ACC112 (cell line): ENCODE measurements around the gene DDC.
A peak's percentile ranks its signal among the peaks of the same experiment; 100 is the strongest.

Experiments
- H2AFZ ChIP-seq: fragments of 200-600 bp; sonication (generic); one replicate; pipeline ENCODE4 v1.6.0; 2017; ENCODE audit warnings: antibody characterized with exemption, low read length; ENCODE audit not compliant: unreplicated experiment
- H3K27ac ChIP-seq: fragments of 200-600 bp; sonication (generic); 2 replicates; pipeline ENCODE4 v1.5.1; 2014; ENCODE audit warnings: low read depth, mild to moderate bottlenecking, antibody characterized with exemption, low read length, moderate library complexity
- H3K27me3 ChIP-seq: fragments of 200-600 bp; sonication (generic); 2 replicates; pipeline ENCODE4 v1.6.1; 2014; ENCODE audit warnings: mild to moderate bottlenecking, antibody characterized with exemption, low read length, moderate library complexity, mixed read lengths; ENCODE audit not compliant: insufficient read depth
- H3K36me3 ChIP-seq: fragments of 200-600 bp; sonication (generic); 2 replicates; pipeline ENCODE4 v1.6.1; 2016; ENCODE audit warnings: mild to moderate bottlenecking, antibody characterized with exemption, low read length, moderate library complexity, mixed read lengths; ENCODE audit not compliant: insufficient read depth
- H3K4me1 ChIP-seq: fragments of 200-600 bp; sonication (generic); one replicate; pipeline ENCODE4 v1.6.1; 2016; ENCODE audit warnings: low read length, mixed read lengths; ENCODE audit not compliant: insufficient read depth, unreplicated experiment, control insufficient read depth
- H3K4me3 ChIP-seq: fragments of 200-600 bp; sonication (generic); 2 replicates; pipeline ENCODE4 v1.5.1; 2014; ENCODE audit warnings: mild to moderate bottlenecking, low read depth, low read length
- H3K79me2 ChIP-seq: fragments of 200-600 bp; sonication (generic); one replicate; pipeline ENCODE4 v1.6.0; 2016; ENCODE audit warnings: low read length; ENCODE audit not compliant: control insufficient read depth, unreplicated experiment, insufficient read depth

The DDC gene, protein sequence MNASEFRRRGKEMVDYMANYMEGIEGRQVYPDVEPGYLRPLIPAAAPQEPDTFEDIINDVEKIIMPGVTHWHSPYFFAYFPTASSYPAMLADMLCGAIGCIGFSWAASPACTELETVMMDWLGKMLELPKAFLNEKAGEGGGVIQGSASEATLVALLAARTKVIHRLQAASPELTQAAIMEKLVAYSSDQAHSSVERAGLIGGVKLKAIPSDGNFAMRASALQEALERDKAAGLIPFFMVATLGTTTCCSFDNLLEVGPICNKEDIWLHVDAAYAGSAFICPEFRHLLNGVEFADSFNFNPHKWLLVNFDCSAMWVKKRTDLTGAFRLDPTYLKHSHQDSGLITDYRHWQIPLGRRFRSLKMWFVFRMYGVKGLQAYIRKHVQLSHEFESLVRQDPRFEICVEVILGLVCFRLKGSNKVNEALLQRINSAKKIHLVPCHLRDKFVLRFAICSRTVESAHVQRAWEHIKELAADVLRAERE

DNA sequence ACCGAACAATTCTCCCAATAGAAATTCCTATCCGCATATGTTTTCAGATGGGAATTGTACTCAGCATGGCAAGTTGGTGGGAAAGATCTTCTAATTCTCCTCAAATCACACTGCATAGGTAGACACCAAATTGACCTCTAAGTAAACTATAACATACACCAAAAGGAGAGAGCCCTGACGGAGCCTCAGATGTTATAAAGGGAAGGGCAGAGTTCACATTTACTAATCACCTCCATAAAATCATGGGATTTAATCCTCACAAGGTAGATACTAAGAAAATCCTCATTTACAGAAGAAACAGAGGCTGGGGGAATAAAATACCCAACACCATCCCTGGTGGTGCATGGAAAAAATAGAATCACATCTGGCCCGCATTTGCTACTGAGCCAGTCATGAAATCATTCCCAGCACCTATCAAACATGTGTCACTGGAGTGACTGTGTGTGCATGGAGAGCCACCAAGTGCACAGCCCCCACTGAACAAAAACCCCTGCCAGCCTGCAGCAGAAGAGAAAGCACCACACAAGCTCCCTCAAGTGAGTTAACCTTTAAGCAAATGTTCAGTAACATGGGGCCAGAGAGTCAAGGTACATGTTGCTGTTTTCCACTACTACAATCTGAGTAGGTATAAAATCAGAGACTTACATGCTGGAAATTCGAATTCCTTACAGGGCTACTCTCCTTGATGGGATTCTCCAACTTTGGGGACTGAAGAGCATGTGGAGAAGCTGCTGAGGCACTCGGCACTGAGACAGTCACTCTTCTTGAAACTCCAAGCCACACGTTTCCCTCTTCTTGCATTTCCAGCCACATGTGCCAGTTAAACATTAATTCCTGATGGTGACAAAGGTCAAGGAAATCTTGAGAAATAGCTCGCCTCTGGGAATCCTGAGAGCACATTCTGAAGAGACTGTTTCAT is at the start of gene DDC:
DDC (minus strand) TSS at position 766 of the 919 bp plus-strand sequence. CDS start 21,320 bp downstream, outside the sequence.
- no peak within 1 kb of the TSS for H3K4me3 ChIP-seq
- H3K79me2 ChIP-seq, result no peaks in the 10 kb centered on the region
- H3K27ac ChIP-seq, result no peak within 1 kb of the TSS
- H2AFZ ChIP-seq, result no peak within 1 kb of the TSS
- H3K27me3 ChIP-seq, result peaks cover 67% of the 10 kb centered on the region
- no peaks in the 10 kb centered on the region for H3K36me3 ChIP-seq
- H3K4me1 ChIP-seq, result no peaks in the 10 kb centered on the region

DNA sequence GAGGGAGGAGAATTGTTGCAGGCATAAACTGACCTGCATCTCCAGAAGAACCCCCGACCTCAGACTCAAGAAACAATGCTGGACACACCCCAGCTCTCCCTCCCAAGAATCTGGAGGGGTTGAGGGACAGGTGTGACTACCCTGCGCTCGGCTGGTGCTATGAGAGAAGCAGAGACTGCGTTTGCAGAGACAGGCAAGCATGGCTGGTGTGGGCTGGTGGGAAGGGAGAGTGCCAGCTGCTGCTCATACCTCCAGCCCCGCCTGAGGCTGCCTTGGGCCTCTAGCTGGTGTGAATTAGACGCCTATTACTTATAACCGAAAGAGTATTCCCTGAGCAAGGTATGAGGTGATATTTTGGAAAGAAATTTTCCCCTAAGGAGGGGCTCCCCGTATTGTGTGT is 48.3 kb upstream of the DDC start:
- H3K36me3 ChIP-seq, result 0 out of 2 replicates have a peak, but pooled peaks cover 9% of the 10 kb centered on the region
- no peaks in the 10 kb centered on the region for H3K79me2 ChIP-seq
- no peak overlapping the region for H2AFZ ChIP-seq
- H3K4me3 ChIP-seq, result no peak overlapping the region
- no peak overlapping the region for H3K27ac ChIP-seq
- no peaks in the 10 kb centered on the region for H3K27me3 ChIP-seq
- H3K4me1 ChIP-seq, result peaks cover 14% of the 10 kb centered on the region

DNA sequence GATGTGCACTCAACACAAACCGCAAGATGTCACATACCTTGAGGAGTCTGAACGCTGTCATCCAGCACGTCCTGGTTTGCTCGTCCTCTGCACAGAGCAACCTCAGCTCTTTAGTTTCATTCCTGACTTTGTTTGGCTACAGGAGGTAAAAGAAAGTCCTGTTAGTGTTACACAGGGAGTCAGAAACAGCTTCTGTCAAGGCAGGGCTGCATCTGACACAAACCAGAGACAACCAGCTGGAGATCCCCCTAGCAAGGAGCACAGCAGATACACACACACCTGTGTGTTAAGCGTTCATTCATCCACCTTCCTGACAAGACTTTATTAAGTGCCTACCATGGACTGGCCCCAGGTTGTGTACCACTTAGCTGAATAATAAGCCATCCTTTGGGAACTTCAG is 47.5 kb upstream of the DDC start:
- no peak overlapping the region for H2AFZ ChIP-seq
- peaks cover 9% of the 10 kb centered on the region; the same call in 1 of the 2 replicates for H3K36me3 ChIP-seq
- H3K4me1 ChIP-seq, result peaks cover 14% of the 10 kb centered on the region
- no peak overlapping the region for H3K4me3 ChIP-seq
- no peak overlapping the region for H3K27ac ChIP-seq
- H3K79me2 ChIP-seq, result no peaks in the 10 kb centered on the region
- H3K27me3 ChIP-seq, result no peaks in the 10 kb centered on the region

DNA sequence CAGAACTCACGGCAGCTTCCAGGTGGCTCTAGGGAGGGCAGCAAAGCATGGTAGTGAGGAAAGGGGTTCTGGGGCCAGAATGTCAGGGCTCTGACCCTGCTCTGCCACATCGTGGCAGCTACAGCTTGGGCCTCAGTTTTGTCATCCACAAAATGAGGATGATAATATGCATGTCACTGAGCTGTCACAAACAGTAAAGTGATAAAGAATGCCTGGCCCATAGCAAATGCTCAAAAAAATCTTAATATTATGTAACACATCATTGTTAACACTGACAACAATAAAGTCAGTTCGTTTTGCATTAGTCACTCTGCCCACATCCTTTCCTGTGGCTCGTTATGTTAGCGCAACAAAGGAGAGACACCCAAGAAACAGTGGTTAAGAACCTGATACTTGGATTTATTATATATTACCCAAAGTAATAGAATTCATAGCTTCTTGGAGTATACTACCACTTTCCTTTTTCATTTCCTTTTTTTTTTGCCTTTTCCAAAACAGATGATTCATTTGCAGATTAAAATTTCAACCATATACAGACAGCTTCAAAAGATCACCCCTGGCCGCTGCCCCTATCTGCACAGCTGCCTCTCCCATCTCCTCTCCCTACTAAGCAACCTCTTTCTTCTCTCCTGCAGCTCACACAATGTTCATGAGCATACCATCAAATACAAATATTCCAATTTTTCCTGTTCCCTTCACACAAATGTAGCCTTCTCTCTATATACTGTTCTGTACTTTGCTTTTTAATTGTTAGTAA is 45.5 kb upstream of the DDC start:
- Histone ChIP-seq H3K4me3 (no peak overlapping the region), H3K27ac (0 out of 2 replicates have a peak overlapping the region, but pooled peaks have one; percentile 11)

DNA sequence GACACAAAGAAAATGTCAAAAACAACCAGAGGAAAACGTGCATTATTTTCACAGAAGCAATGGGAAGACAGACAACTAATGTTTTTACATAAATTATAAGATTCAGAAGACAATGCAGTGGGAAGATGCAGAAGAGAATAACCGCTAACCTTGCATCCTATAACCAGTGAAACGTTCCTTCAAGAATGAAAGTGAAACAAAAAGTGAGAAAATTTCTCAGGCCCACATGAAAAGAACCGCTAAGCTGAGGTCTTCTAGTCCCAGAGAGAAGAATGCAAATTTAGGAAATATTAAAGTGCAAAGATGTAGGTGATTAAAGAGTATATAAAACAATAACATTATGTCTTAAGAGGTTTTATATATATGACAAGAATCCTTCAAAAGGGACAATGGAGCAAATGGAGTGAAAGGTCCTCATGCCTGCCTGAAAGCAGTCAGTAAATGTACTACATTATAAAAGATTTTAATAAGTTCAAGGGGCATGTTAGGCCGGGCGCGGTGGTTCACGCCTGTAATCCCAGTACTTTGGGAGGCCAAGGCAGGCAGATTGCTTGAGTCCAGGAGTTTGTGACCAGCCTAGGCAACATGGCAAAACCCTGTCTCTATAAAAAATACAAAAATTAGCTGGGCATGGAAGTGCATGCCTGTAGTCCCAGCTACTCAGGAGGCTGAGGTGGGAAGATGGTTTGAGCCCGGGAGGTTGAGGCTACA is 43.1 kb upstream of the DDC start:
- Histone ChIP-seq H3K27me3 (no peaks in the 10 kb centered on the region), H3K4me1 (peaks cover 14% of the 10 kb centered on the region), H3K27ac (no peak overlapping the region), H3K4me3 (no peak overlapping the region), H3K79me2 (no peaks in the 10 kb centered on the region), H2AFZ (no peak overlapping the region), H3K36me3 (peaks cover 15% of the 10 kb centered on the region; the same call in 1 of the 2 replicates)

More for the DNA sequence above, 45.5 kb upstream of the DDC start:
- Histone ChIP-seq H3K36me3 (peaks cover 9% of the 10 kb centered on the region; the same call in 1 of the 2 replicates), H3K27me3 (no peaks in the 10 kb centered on the region), H3K4me1 (peaks cover 14% of the 10 kb centered on the region), H3K79me2 (no peaks in the 10 kb centered on the region), H2AFZ (no peak overlapping the region)

DNA sequence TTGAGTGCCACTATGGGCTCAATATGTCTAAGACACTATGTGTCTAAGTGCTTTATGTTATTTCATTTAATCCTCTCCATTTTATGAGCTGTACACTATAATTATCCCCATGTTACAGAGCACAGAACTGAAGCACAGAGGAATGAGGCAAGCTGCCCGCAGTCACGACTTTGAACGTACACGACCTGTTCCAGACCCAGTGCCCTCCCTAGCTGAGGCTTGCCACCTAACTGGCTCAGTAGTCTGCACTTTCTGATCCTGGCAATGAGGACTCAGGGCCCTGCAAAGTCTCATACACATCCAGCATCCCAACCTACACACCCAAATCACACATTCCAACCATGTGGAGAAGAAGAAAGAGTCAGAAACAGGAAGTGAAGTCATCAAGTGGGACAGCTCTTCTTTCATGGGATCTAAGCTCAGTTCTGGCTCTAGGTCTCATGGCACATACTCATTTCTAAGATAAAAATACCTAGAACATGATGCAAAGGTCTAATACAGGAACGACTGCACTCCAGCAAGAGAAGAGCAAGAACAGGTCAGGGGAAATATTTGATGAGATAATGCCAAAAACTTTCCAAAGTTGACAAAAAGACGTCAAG is 42.4 kb upstream of the DDC start:
- no peaks in the 10 kb centered on the region for H3K79me2 ChIP-seq
- H3K36me3 ChIP-seq, result peaks cover 19% of the 10 kb centered on the region; the same call in 1 of the 2 replicates
- H2AFZ ChIP-seq, result no peak overlapping the region

DNA sequence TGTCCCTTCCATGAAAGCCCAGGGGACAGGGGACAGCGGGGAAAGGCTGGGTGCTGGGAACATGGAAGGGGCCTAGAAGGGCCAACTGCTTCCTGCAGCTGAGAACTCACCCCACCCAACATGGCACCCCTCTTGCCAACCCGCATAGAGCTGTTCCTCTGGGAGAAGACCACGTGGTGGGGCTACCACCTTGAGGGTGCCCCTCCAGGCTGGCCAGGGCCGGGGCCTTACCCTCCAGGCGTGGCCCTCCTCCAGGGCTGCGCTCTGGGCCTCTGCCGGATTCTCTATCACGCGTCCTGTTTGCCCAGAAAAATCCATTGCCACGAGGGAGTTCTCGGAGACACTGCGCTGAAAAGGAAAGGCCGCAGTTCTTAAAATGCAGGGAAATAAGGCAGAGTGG is 39.9 kb upstream of the DDC start:
- Histone ChIP-seq H3K79me2 (no peaks in the 10 kb centered on the region), H3K4me1 (peaks cover under 1% of the 10 kb centered on the region), H2AFZ (no peak overlapping the region), H3K27me3 (no peaks in the 10 kb centered on the region), H3K4me3 (no peak overlapping the region), H3K36me3 (peaks cover 10% of the 10 kb centered on the region; the same call in 1 of the 2 replicates), H3K27ac (no peak overlapping the region)

More for the DNA sequence above, 42.4 kb upstream of the DDC start:
- H3K27ac ChIP-seq, result no peak overlapping the region
- H3K4me1 ChIP-seq, result peaks cover 14% of the 10 kb centered on the region
- H3K4me3 ChIP-seq, result no peak overlapping the region
- no peaks in the 10 kb centered on the region for H3K27me3 ChIP-seq

DNA sequence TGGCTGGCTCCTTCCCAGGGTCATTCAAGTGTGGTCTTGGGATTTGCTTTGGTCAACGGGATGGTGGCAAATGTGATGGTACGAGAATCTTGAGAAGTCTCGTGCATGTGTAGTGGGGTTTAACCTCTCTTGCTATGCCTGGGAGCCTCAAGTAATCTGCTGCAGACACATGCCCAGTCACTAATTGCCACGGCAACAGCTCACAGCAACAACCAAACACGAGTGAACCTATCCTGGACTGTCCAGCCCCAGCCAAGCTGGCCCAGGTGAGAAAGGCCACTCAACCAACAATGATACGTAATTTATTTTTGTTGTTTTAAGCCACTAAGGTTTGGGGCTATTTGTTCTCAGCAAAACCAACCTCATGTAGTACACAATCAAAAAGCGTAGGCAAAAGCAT is 38.1 kb upstream of the DDC start:
- H3K27ac ChIP-seq, result no peak overlapping the region
- H3K4me3 ChIP-seq, result no peak overlapping the region
- no peaks in the 10 kb centered on the region for H3K79me2 ChIP-seq
- no peaks in the 10 kb centered on the region for H3K4me1 ChIP-seq
- H2AFZ ChIP-seq, result no peak overlapping the region
- peaks cover 10% of the 10 kb centered on the region; the same call in 1 of the 2 replicates for H3K36me3 ChIP-seq
- H3K27me3 ChIP-seq, result no peaks in the 10 kb centered on the region

DNA sequence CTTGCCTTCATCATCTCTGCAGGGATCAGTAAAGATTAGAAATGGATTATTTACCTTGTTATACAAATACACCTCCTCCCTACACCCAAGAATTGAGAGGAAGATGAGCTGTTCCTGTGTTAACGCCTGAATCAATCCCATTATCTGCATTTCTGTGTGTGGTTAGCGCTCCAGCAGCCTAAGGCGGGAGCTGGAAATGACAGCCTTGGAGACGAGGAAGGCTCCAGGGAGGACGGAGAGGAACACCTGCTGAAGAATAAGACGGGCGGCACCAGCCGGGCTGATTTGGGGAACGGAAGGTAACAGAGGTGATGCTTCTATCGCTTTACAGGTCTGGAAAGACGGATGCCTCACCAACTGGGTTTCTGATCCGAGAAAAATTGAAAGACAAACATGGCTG is 34.2 kb upstream of the DDC start:
- Histone ChIP-seq H3K27ac (no peak overlapping the region), H3K79me2 (no peaks in the 10 kb centered on the region), H2AFZ (no peak overlapping the region), H3K27me3 (no peaks in the 10 kb centered on the region), H3K4me3 (no peak overlapping the region), H3K4me1 (no peaks in the 10 kb centered on the region), H3K36me3 (peaks cover 13% of the 10 kb centered on the region; the same call in 1 of the 2 replicates)
